ENCODE data around the gene TRAF7. TPM values are rescaled to one million over a fixed set of nuclear protein-coding genes. Genes with fewer than 3 reads are reported as not detected.

The TRAF7 gene
- total and polyA plus RNA-seq, 2 of the 8 experiments (the other 6 are each of a cell fraction or from before 2014, with no cell fraction given), result 96.8 to 148 TPM

GRCh38 chr16:2157480-2158261, 2.1 kb downstream of the TRAF7 start (continued):
- TF ChIP-seq SUZ12 (IDR thresholded peaks at IDR 0.05; ENCODE audit: low read length), result no peak
- no peak for TF ChIP-seq POLR2A (IDR thresholded peaks at IDR 0.05; ENCODE audit: control extremely low read depth in 1 of 2, low read depth in 2 of 2, low read length in 2 of 2)
- TF ChIP-seq TAF7 (optimal IDR thresholded peaks at IDR 0.05; ENCODE audit: borderline replicate concordance, low read depth, low read length), result no peak
- no peak for TF ChIP-seq CTCF (IDR thresholded peaks at IDR 0.05; ENCODE audit: control extremely low read depth in 1 of 3, insufficient read depth in 1 of 3, low read depth in 1 of 3, low read length in 3 of 3)
- no peak for TF ChIP-seq JUN (IDR thresholded peaks at IDR 0.05; ENCODE audit: low read depth, low read length)
- no peak for TF ChIP-seq E2F6 (IDR thresholded peaks at IDR 0.05)
- no peak for TF ChIP-seq CEBPB (IDR thresholded peaks at IDR 0.05; ENCODE audit: low read depth, low read length)
- TF ChIP-seq RFX5 (IDR thresholded peaks at IDR 0.05; ENCODE audit: borderline replicate concordance, low read depth, low read length), result no peak
- TF ChIP-seq BCL11A (IDR thresholded peaks at IDR 0.05; ENCODE audit: low read depth in 2 of 2, low read length in 2 of 2), result no peak
